Muscle of leg (tissue), 16 donors: ENCODE results near the gene ZNF513. TPM values are rescaled to one million over a fixed set of nuclear protein-coding genes. Genes with fewer than 3 reads are reported as not detected.
"Not testable (repeated sequence)": the region's sequence is repeated elsewhere in the genome, so short reads cannot be mapped to it uniquely, and the experiment has no call there.

ENCODE experiments used
- DNase-seq: peaks from one replicate; pipeline ENCODE4 v3.0.0; 2013
- H3K27ac ChIP-seq: one replicate; pipeline ENCODE4 v1.5.1; 2013; ENCODE audit warnings: mild to moderate bottlenecking, low read length, control low read depth
- H3K27me3 ChIP-seq: one replicate; pipeline ENCODE4 v1.6.1; 2013; ENCODE audit warnings: low read length; ENCODE audit not compliant: control insufficient read depth, insufficient read depth
- H3K36me3 ChIP-seq: one replicate; pipeline ENCODE4 v1.6.1; 2013; ENCODE audit warnings: low read length; ENCODE audit not compliant: control insufficient read depth, insufficient read depth
- H3K4me1 ChIP-seq: one replicate; pipeline ENCODE4 v1.6.1; 2013; ENCODE audit warnings: low read length; ENCODE audit not compliant: control insufficient read depth, insufficient read depth
- H3K4me3 ChIP-seq: one replicate; pipeline ENCODE4 v1.5.1; 2013; ENCODE audit warnings: low read length, control low read depth
- H3K9me3 ChIP-seq: replicated peaks from 2 replicates; pipeline ENCODE4 v1.6.1; 2013; ENCODE audit warnings: low read depth, low read length; ENCODE audit not compliant: control insufficient read depth
- WGBS: methylation state at CpG from one replicate; pipeline ENCODE4 v1.1.5; 2013; ENCODE audit warnings: missing lambda C conversion rate; ENCODE audit not compliant: insufficient coverage; 5-methylcytosine and 5-hydroxymethylcytosine counted together
- long read RNA-seq, 11 donors: transcript quantifications; one replicate each; lab custom pipeline, GENCODE V29; 2026
- polyA plus RNA-seq, 8 donors: library from polyadenylated mRNA; unstranded; fragments of 120-200 nt; gene quantifications; one replicate each; pipeline versions ENCODE4 v1.2.1 to v1.2.3, GENCODE V29; 2013; ENCODE audit warnings: inconsistent platforms in 1 of 8, low replicate concordance in 1 of 8; ENCODE audit not compliant: insufficient read length in 8 of 8, insufficient read depth in 1 of 8
- total RNA-seq: library from RNA; stranded (reverse); fragments of 120-200 nt; gene quantifications from one replicate; pipeline ENCODE4 v1.2.4, GENCODE V29; 2013

Gene ZNF513
- 7.3 TPM for total RNA-seq
- polyA plus RNA-seq: 10 to 100 TPM; 11.5 to 19.0 (median 14.0) TPM
- long read RNA-seq, donor 1, partial matches to known transcripts: 0 of 1 reads
- long read RNA-seq, donor 1, other reads (novel, unspliced or antisense): 0 of 1 reads
- long read RNA-seq, donor 2: 0 reads
- long read RNA-seq, donor 3, transcript ZNF513-201 (4 exons, 2,139 nt): major isoform, 5 of 5 reads
- long read RNA-seq, donor 3, partial matches to known transcripts: 0 of 5 reads
- long read RNA-seq, donor 3, other reads (novel, unspliced or antisense): 0 of 5 reads
- long read RNA-seq, donor 4, transcript ZNF513-201 (4 exons, 2,139 nt): major isoform, 5 of 5 reads
- long read RNA-seq, donor 4, partial matches to known transcripts: 0 of 5 reads
- long read RNA-seq, donor 4, other reads (novel, unspliced or antisense): 0 of 5 reads
- long read RNA-seq, donor 5, partial matches to known transcripts: 0 of 1 reads
- long read RNA-seq, donor 5, other reads (novel, unspliced or antisense): 0 of 1 reads
- long read RNA-seq, donor 6, partial matches to known transcripts: 5 of 7 reads
- long read RNA-seq, donor 6, other reads (novel, unspliced or antisense): 0 of 7 reads
- long read RNA-seq, donor 7, partial matches to known transcripts: 0 of 2 reads
- long read RNA-seq, donor 7, other reads (novel, unspliced or antisense): 0 of 2 reads
- long read RNA-seq, donor 8, partial matches to known transcripts: 0 of 1 reads
- long read RNA-seq, donor 8, other reads (novel, unspliced or antisense): 0 of 1 reads
- long read RNA-seq, donor 9: 0 reads
- long read RNA-seq, donor 10, partial matches to known transcripts: 0 of 2 reads
- long read RNA-seq, donor 10, other reads (novel, unspliced or antisense): 0 of 2 reads
- long read RNA-seq, donor 11: 0 reads

DNA sequence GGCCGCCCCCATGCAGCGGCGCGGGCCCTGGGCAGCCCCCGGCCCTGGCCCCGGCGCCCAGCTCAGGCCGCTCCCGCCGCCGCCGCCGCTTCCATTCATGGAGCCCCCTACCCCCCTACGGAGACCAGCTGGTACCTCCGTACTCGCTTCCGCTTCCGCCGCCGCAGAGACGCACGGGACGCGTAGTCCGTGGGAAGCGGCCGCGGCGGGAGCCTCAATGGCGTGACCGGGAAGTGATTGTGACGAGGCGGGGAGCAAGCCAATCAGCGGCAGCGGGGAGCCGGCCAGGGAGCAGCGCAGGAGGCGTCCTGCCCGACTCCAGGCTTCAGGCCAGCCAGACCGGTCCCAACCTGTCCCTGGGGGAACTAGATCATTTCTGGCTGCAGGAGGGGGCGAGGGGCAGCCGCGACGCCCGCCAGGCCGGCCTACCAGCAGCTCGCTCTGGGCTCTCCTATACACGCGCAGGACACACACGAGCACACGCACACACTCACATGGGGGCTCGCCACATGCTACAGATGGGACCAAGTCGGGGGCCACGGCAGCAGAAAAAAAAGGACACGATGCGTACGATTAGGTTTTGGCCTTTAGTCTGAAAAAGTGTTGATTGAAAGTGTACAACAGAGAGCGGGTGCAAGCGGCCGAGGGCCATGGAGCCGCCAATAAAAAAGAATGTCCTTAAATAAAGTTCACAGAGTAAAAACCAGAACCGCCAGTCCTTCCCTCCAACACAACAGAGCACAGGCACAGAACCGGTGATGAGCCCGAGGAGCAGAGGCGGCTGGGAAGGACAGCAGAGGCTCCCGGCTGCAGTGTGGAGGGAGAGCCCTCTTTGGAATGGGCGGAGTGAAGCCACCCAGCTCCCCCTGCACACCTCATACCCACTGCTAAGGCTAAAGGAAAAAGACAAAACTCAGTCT lies at the start of gene ZNF513:
Gene ZNF513, minus strand, starts transcription at position 109 of the 920 bp plus-strand sequence. CDS start 208 bp downstream, outside the sequence.
- WGBS: 3% methylated on average over 49 of the region's 67 CpGs
- H3K27ac ChIP-seq: peak within 1 kb of the TSS; percentile 95
- H3K4me3 ChIP-seq: peak within 1 kb of the TSS; percentile 79
- DNase-seq: peak; percentile 98
- peaks cover 19% of the 10 kb centered on the region for H3K4me1 ChIP-seq
- H3K36me3 ChIP-seq: peaks cover 69% of the 10 kb centered on the region
- no peaks in the 10 kb centered on the region for H3K9me3 ChIP-seq
- no peaks in the 10 kb centered on the region for H3K27me3 ChIP-seq

GRCh38 chr2:27428978-27429541 lies 48.5 kb upstream of the ZNF513 start:
- H3K27me3 ChIP-seq: no peaks in the 10 kb centered on the region
- DNase-seq: peak; percentile 93
- WGBS: under 1% methylated on average over 48 of the region's 51 CpGs

GRCh38 chr2:27428213-27428977 lies 47.9 kb upstream of the ZNF513 start, which contains the start of gene NRBP1:
NRBP1 (plus strand) TSS chr2:27428631; CDS start chr2:27433274, 4,643 bp downstream.
- no peaks in the 10 kb centered on the region for H3K9me3 ChIP-seq
- peak within 1 kb of the TSS; percentile 97 for H3K27ac ChIP-seq
- H3K27me3 ChIP-seq: no peaks in the 10 kb centered on the region
- DNase-seq: peak; percentile 97
- peaks cover 14% of the 10 kb centered on the region for H3K4me1 ChIP-seq
- peaks cover 4% of the 10 kb centered on the region for H3K36me3 ChIP-seq
- under 1% methylated on average over 68 of the region's 75 CpGs for WGBS
- peak within 1 kb of the TSS; percentile 80 for H3K4me3 ChIP-seq

More at GRCh38 chr2:27428978-27429541, 48.5 kb upstream of the ZNF513 start:
- Histone ChIP-seq H3K36me3 (peaks cover 11% of the 10 kb centered on the region), H3K4me3 (peak overlapping the region; percentile 80), H3K9me3 (no peaks in the 10 kb centered on the region), H3K27ac (peak overlapping the region; percentile 97), H3K4me1 (peaks cover 14% of the 10 kb centered on the region)

GRCh38 chr2:27427863-27428212 lies 47.3 kb upstream of the ZNF513 start:
- peaks cover 14% of the 10 kb centered on the region for H3K4me1 ChIP-seq
- no peak for DNase-seq

DNA sequence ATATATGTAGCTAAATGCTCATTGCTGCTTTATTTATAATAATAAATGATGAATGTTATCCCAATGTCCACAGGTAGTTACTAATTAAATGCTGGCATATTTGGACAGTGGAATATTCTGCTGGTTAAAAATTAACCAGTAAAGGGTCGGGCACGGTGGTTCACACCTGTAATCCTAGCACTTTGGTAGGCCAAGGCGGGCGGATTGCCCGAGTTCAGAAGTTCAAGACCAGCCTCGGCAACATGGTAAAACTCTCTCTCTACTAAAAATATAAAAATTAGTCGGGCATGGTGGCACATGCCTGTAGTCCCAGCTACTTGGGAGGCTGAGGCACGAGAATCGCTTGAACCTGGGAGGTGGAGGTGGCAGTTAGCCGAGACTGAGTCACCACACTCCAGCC lies 44.5 kb upstream of the ZNF513 start:
- H3K4me3 ChIP-seq, H3K4me1 ChIP-seq, H3K27me3 ChIP-seq, H3K27ac ChIP-seq, H3K9me3 ChIP-seq, DNase-seq, H3K36me3 ChIP-seq: not testable (repeated sequence)
- WGBS: 100% methylated on average over 5 of the region's 10 CpGs

More at GRCh38 chr2:27427863-27428212, 47.3 kb upstream of the ZNF513 start:
- no CpG with 5 or more reads among the region's 7 CpGs for WGBS
- Histone ChIP-seq H3K36me3 (no peaks in the 10 kb centered on the region), H3K27me3 (no peaks in the 10 kb centered on the region), H3K4me3 (peak overlapping the region; percentile 78), H3K9me3 (no peaks in the 10 kb centered on the region), H3K27ac (peak overlapping the region; percentile 97)

- 92% methylated on average over 2 of the region's 3 CpGs for whole genome bisulfite sequencing
- no peaks in the 10 kb centered on the region for H3K36me3 ChIP-seq
- no peak overlapping the region for H3K27ac ChIP-seq
- H3K27me3 ChIP-seq: no peaks in the 10 kb centered on the region
- peaks cover 2% of the 10 kb centered on the region for H3K4me1 ChIP-seq
- DNase-seq: no peak
- H3K4me3 ChIP-seq: no peak overlapping the region
- no peaks in the 10 kb centered on the region for H3K9me3 ChIP-seq
These were observed 42.4 kb upstream of the ZNF513 start for GRCh38 chr2:27422958-27423357.

DNA sequence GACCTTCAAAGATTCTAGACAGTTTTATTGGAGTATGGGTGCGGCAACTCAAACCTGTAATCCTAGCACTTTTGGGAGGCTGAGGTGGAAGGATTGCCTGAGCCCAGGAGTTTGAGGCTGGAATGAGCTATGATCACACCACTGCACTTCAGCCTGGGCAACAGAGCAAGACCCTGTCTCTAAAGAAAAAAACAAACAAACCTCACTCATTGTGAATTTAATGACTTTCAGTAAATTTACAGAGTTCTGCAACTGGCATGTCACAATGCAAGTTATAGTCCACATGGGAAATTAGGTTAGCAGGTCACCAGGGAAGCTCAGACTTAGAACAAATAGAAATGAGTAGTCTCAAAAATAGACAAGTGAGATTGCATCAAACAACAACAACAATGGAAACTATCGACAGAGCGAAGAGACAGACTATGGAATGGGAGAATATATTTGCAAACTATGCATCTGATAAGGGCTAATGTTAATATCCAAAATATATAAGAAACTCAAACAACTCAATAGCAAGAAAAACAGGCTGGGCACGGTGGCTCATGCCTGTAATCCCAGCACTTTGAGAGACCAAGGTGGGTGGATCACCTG lies 41.2 kb upstream of the ZNF513 start:
- H3K4me3 ChIP-seq: no peak overlapping the region
- H3K4me1 ChIP-seq: no peaks in the 10 kb centered on the region
- DNase-seq: no peak
- no peak overlapping the region for H3K27ac ChIP-seq
- H3K9me3 ChIP-seq: no peaks in the 10 kb centered on the region
- no peaks in the 10 kb centered on the region for H3K36me3 ChIP-seq
- WGBS: no CpG with 5 or more reads among the region's 4 CpGs
- no peaks in the 10 kb centered on the region for H3K27me3 ChIP-seq

- no peaks in the 10 kb centered on the region for H3K27me3 ChIP-seq
- no peak overlapping the region for H3K4me3 ChIP-seq
- H3K4me1 ChIP-seq: no peaks in the 10 kb centered on the region
- no peak for DNase-seq
- no peaks in the 10 kb centered on the region for H3K36me3 ChIP-seq
- H3K9me3 ChIP-seq: no peaks in the 10 kb centered on the region
- no peak overlapping the region for H3K27ac ChIP-seq
These were observed 40.5 kb upstream of the ZNF513 start for GRCh38 chr2:27420996-27421395.
